Tibial nerve (tissue), 4 donors: ENCODE results near the gene LRRC41.
"Not testable (repeated sequence)": the region's sequence is repeated elsewhere in the genome, so short reads cannot be mapped to it uniquely, and the experiment has no call there.

Experiments used
- CTCF ChIP-seq, 5 experiments: fragments of 200-600 bp in 3 of 5; fragments of 450-650 bp in 2 of 5; sonication (generic) in 3 of 5; IDR thresholded peaks; one replicate each; pipeline ENCODE4 v1.5.1; 2016 to 2019; ENCODE audit warnings: antibody characterized with exemption in 5 of 5, mild to moderate bottlenecking in 3 of 5, moderate library complexity in 2 of 5
- EP300 ChIP-seq, 2 donors: sonication (generic); formaldehyde crosslinking; IDR thresholded peaks; one replicate each; pipeline ENCODE4 v1.6.1; 2017; ENCODE audit warnings: antibody characterized with exemption in 2 of 2, mild to moderate bottlenecking in 1 of 2
- POLR2A ChIP-seq, 2 donors: fragments of 450-650 bp; IDR thresholded peaks; one replicate each; pipeline ENCODE4 v1.6.1; 2017; ENCODE audit warnings: antibody characterized with exemption in 2 of 2, mild to moderate bottlenecking in 2 of 2, moderate library complexity in 2 of 2

- not testable (repeated sequence) for TF ChIP-seq EP300, POLR2A, CTCF (IDR thresholded peaks at IDR 0.05)
Measured at GRCh38 chr1:46328182-46328581, 24.8 kb upstream of the LRRC41 start.
